GM18867 (cell line): ENCODE results near the gene ATP7A.
"Not testable (repeated sequence)": the region's sequence is repeated elsewhere in the genome, so short reads cannot be mapped to it uniquely, and the experiment has no call there.

ENCODE experiments used
- ATAC-seq: cut with Tn5 transposase; IDR thresholded peaks from one replicate; pipeline ENCODE4 v1.9.1; 2021; ENCODE audit warnings: mild to moderate bottlenecking, moderate library complexity; ENCODE audit not compliant: unreplicated experiment

ATP7A gene

GRCh38 chrX:77910108-77910840 lies at the start of gene ATP7A:
Gene ATP7A, plus strand, starts transcription at chrX:77910693. Its CDS starts 60,949 bp downstream, at chrX:77971642.
- ATAC-seq = peak; percentile 94

- no peak for ATAC-seq
Observed at GRCh38 chrX:77875372-77875771, 35.1 kb upstream of the ATP7A start.

- not testable (repeated sequence) for ATAC-seq
Observed at GRCh38 chrX:77881418-77881817, 29.1 kb upstream of the ATP7A start.

- ATAC-seq = no peak
Observed at GRCh38 chrX:77892887-77893286, 17.6 kb upstream of the ATP7A start.

- ATAC-seq = no peak
Observed at GRCh38 chrX:77893713-77894112, 16.8 kb upstream of the ATP7A start.

- peak; percentile 92 for ATAC-seq
Observed at GRCh38 chrX:77894921-77895886, 15.3 kb upstream of the ATP7A start, which contains the start of gene MAGT1. Gene MAGT1, minus strand, starts transcription at chrX:77895435. Its CDS starts 25 bp downstream, at chrX:77895410.

- ATAC-seq = peak; percentile 56
Observed at GRCh38 chrX:77899081-77899828, 11.2 kb upstream of the ATP7A start, which contains the start of gene COX7B. Gene COX7B, plus strand, starts transcription at chrX:77899468. Its CDS starts 86 bp downstream, at chrX:77899554.

GRCh38 chrX:77900688-77901087 lies 9.8 kb upstream of the ATP7A start:
- no peak for ATAC-seq

- ATAC-seq = no peak
Observed at GRCh38 chrX:77901506-77901905, 9.0 kb upstream of the ATP7A start.

- peak; percentile 70 for ATAC-seq
Observed at GRCh38 chrX:77917294-77917933, 6.9 kb downstream of the ATP7A start.

GRCh38 chrX:77918568-77918967 lies 8.1 kb downstream of the ATP7A start:
- no peak for ATAC-seq

GRCh38 chrX:77919370-77919769 lies 8.9 kb downstream of the ATP7A start:
- ATAC-seq = not testable (repeated sequence)

- no peak for ATAC-seq
Observed at GRCh38 chrX:77922787-77923186, 12.3 kb downstream of the ATP7A start.

GRCh38 chrX:77924320-77924859 lies 13.9 kb downstream of the ATP7A start:
- no peak for ATAC-seq

- no peak for ATAC-seq
Observed at GRCh38 chrX:77925764-77926163, 15.3 kb downstream of the ATP7A start.

- no peak for ATAC-seq
Observed at GRCh38 chrX:77930581-77930980, 20.1 kb downstream of the ATP7A start.

GRCh38 chrX:77935886-77936285 lies 25.4 kb downstream of the ATP7A start:
- no peak for ATAC-seq

GRCh38 chrX:77936299-77936698 lies 25.8 kb downstream of the ATP7A start:
- ATAC-seq = no peak

GRCh38 chrX:77937291-77937690 lies 26.8 kb downstream of the ATP7A start:
- no peak for ATAC-seq

GRCh38 chrX:77938083-77938680 lies 27.7 kb downstream of the ATP7A start:
- ATAC-seq = no peak
